ENCODE data around the gene BATF2.
A peak's percentile ranks its signal among the peaks of the same experiment; 100 is the strongest.
"Not testable (repeated sequence)": the region's sequence is repeated elsewhere in the genome, so short reads cannot be mapped to it uniquely, and the experiment has no call there.

The BATF2 gene

GRCh38 chr11:65014726-65015227 lies 18.0 kb upstream of the BATF2 start:
- 46% methylated on average over 17 of the region's 23 CpGs for WGBS (ENCODE audit: insufficient coverage)
- peak; percentile 25 to 82 (median 71) for DNase-seq
- Histone ChIP-seq H3K36me3 (ENCODE audit: control insufficient read depth in 4 of 4, insufficient read depth in 4 of 4, low read length in 3 of 4) (peaks cover 0 to 29% (median 19%) of the 10 kb centered on the region in 4 experiments), H3K9me3 (ENCODE audit: control extremely low read depth in 1 of 5, control insufficient read depth in 4 of 5, insufficient read depth in 2 of 5, low read depth in 1 of 5, low read length in 4 of 5) (no peaks in the 10 kb centered on the region), H3K4me3 (ENCODE audit: control insufficient read depth in 1 of 7, extremely low read depth in 1 of 7, insufficient read depth in 4 of 7, low read depth in 2 of 7, low read length in 6 of 7) (peak overlapping the region; percentile 65 to 82 (median 70)), H3K4me1 (ENCODE audit: control extremely low read depth in 1 of 4, control insufficient read depth in 4 of 4, insufficient read depth in 4 of 4, low read length in 3 of 4) (peaks cover 0 to 27% (median 24%) of the 10 kb centered on the region in 4 experiments), H3K27me3 (replicated peaks in 2 of 5; ENCODE audit: control insufficient read depth in 4 of 5, insufficient read depth in 5 of 5, low read length in 4 of 5) (no peaks in the 10 kb centered on the region), H3K27ac (ENCODE audit: insufficient read depth in 1 of 2, low read depth in 1 of 2, low read length in 2 of 2, poor library complexity in 1 of 2, severe bottlenecking in 2 of 2) (peak overlapping the region; percentile 85 to 90)
- CTCF ChIA-PET: interaction anchor here (0.7 to 3.3 kb wide), 22 partner anchors 11 to 178 kb away, joined by 3 to 41 read pairs (median 4); partner anchors contain the start of genes BATF2, SAC3D1 and SNX15
- POLR2A ChIA-PET: interaction anchor here (0.6 to 1.6 kb wide), 4 partner anchors 10 to 411 kb away, joined by 3 to 5 read pairs (median 4); no protein-coding TSS in a partner anchor

- DNase-seq: peak; percentile 95 to 96 (median 95)
- Histone ChIP-seq H3K27me3 (replicated peaks in 2 of 5; ENCODE audit: control insufficient read depth in 4 of 5, insufficient read depth in 5 of 5, low read length in 4 of 5) (no peaks in the 10 kb centered on the region), H3K9me3 (ENCODE audit: control extremely low read depth in 1 of 5, control insufficient read depth in 4 of 5, insufficient read depth in 2 of 5, low read depth in 1 of 5, low read length in 4 of 5) (no peaks in the 10 kb centered on the region), H3K4me3 (ENCODE audit: control insufficient read depth in 1 of 7, extremely low read depth in 1 of 7, insufficient read depth in 4 of 7, low read depth in 2 of 7, low read length in 6 of 7) (peak within 1 kb of the TSS; percentile 65 to 82 (median 70)), H3K4me1 (ENCODE audit: control extremely low read depth in 1 of 4, control insufficient read depth in 4 of 4, insufficient read depth in 4 of 4, low read length in 3 of 4) (peaks cover 0 to 27% (median 24%) of the 10 kb centered on the region in 4 experiments), H3K27ac (ENCODE audit: insufficient read depth in 1 of 2, low read depth in 1 of 2, low read length in 2 of 2, poor library complexity in 1 of 2, severe bottlenecking in 2 of 2) (peak within 1 kb of the TSS; percentile 90 to 93), H3K36me3 (ENCODE audit: control insufficient read depth in 4 of 4, insufficient read depth in 4 of 4, low read length in 3 of 4) (peaks cover 0 to 25% (median 14%) of the 10 kb centered on the region in 4 experiments)
- 0% methylated on average over 89 of the region's 96 CpGs for WGBS (ENCODE audit: insufficient coverage)
- POLR2A ChIA-PET: interaction anchor here (0.6 to 1.6 kb wide), 5 partner anchors 10 to 412 kb away, joined by 3 to 5 read pairs (median 3); partner anchors contain the start of gene ZNHIT2
- CTCF ChIA-PET: interaction anchor here (0.7 to 3.3 kb wide), 24 partner anchors 12 to 178 kb away, joined by 3 to 41 read pairs (median 4); partner anchors contain the start of genes BATF2, SAC3D1, SNX15 and TM7SF2
Measured at GRCh38 chr11:65013888-65014725, 17.3 kb upstream of the BATF2 start, which contains the start of gene ARL2. TSS of gene ARL2 (plus strand) at chr11:65014160. CDS start at chr11:65014208, 48 bp downstream.

GRCh38 chr11:65013130-65013887 lies 16.5 kb upstream of the BATF2 start:
- Histone ChIP-seq H3K4me1 (ENCODE audit: control extremely low read depth in 1 of 4, control insufficient read depth in 4 of 4, insufficient read depth in 4 of 4, low read length in 3 of 4) (peaks cover 0 to 27% (median 24%) of the 10 kb centered on the region in 4 experiments), H3K4me3 (ENCODE audit: control insufficient read depth in 1 of 7, extremely low read depth in 1 of 7, insufficient read depth in 4 of 7, low read depth in 2 of 7, low read length in 6 of 7) (peak overlapping the region; percentile 65 to 82 (median 70)), H3K27ac (ENCODE audit: insufficient read depth in 1 of 2, low read depth in 1 of 2, low read length in 2 of 2, poor library complexity in 1 of 2, severe bottlenecking in 2 of 2) (peak overlapping the region; percentile 90 to 93), H3K27me3 (replicated peaks in 2 of 5; ENCODE audit: control insufficient read depth in 4 of 5, insufficient read depth in 5 of 5, low read length in 4 of 5) (no peaks in the 10 kb centered on the region), H3K36me3 (ENCODE audit: control insufficient read depth in 4 of 4, insufficient read depth in 4 of 4, low read length in 3 of 4) (peaks cover 0 to 18% (median 8%) of the 10 kb centered on the region in 4 experiments), H3K9me3 (ENCODE audit: control extremely low read depth in 1 of 5, control insufficient read depth in 4 of 5, insufficient read depth in 2 of 5, low read depth in 1 of 5, low read length in 4 of 5) (no peaks in the 10 kb centered on the region)
- CTCF ChIA-PET: interaction anchor here (0.7 to 3.3 kb wide), 19 partner anchors 9 to 173 kb away, joined by 3 to 41 read pairs (median 4); partner anchors contain the start of genes BATF2, FAU, MRPL49 and SAC3D1
- WGBS (ENCODE audit: insufficient coverage): 19% methylated on average over 19 of the region's 22 CpGs
- DNase-seq: peak; percentile 92 to 96 (median 96)
- POLR2A ChIA-PET: interaction anchor here (1.0 to 1.6 kb wide), 2 partner anchors 13 to 104 kb away, joined by 3 to 5 read pairs; partner anchors contain the start of gene ZNHIT2

GRCh38 chr11:65008873-65009272 lies 12.1 kb upstream of the BATF2 start:
- Histone ChIP-seq H3K4me1 (ENCODE audit: control extremely low read depth in 1 of 4, control insufficient read depth in 4 of 4, insufficient read depth in 4 of 4, low read length in 3 of 4) (peaks cover 0 to 10% (median 7%) of the 10 kb centered on the region in 4 experiments), H3K27ac (ENCODE audit: insufficient read depth in 1 of 2, low read depth in 1 of 2, low read length in 2 of 2, poor library complexity in 1 of 2, severe bottlenecking in 2 of 2) (no peak overlapping the region), H3K27me3 (replicated peaks in 2 of 5; ENCODE audit: control insufficient read depth in 4 of 5, insufficient read depth in 5 of 5, low read length in 4 of 5) (no peaks in the 10 kb centered on the region), H3K9me3 (ENCODE audit: control extremely low read depth in 1 of 5, control insufficient read depth in 4 of 5, insufficient read depth in 2 of 5, low read depth in 1 of 5, low read length in 4 of 5) (no peaks in the 10 kb centered on the region), H3K36me3 (ENCODE audit: control insufficient read depth in 4 of 4, insufficient read depth in 4 of 4, low read length in 3 of 4) (no peaks in the 10 kb centered on the region), H3K4me3 (ENCODE audit: control insufficient read depth in 1 of 7, extremely low read depth in 1 of 7, insufficient read depth in 4 of 7, low read depth in 2 of 7, low read length in 6 of 7) (no peak overlapping the region)
- POLR2A ChIA-PET: no interaction called here
- WGBS (ENCODE audit: insufficient coverage): no CpG with 5 or more reads among the region's 2 CpGs
- DNase-seq: no peak
- CTCF ChIA-PET: interaction anchor here (0.6 to 1.5 kb wide), 3 partner anchors 12 to 161 kb away, joined by 3 to 4 read pairs (median 3); partner anchors contain the start of gene BATF2

GRCh38 chr11:65008016-65008415 lies 11.2 kb upstream of the BATF2 start:
- Histone ChIP-seq H3K27me3 (replicated peaks in 2 of 5; ENCODE audit: control insufficient read depth in 4 of 5, insufficient read depth in 5 of 5, low read length in 4 of 5) (no peaks in the 10 kb centered on the region), H3K4me3 (ENCODE audit: control insufficient read depth in 1 of 7, extremely low read depth in 1 of 7, insufficient read depth in 4 of 7, low read depth in 2 of 7, low read length in 6 of 7) (no peak overlapping the region), H3K4me1 (ENCODE audit: control extremely low read depth in 1 of 4, control insufficient read depth in 4 of 4, insufficient read depth in 4 of 4, low read length in 3 of 4) (peaks cover 0 to 4% (median 3%) of the 10 kb centered on the region in 4 experiments), H3K9me3 (ENCODE audit: control extremely low read depth in 1 of 5, control insufficient read depth in 4 of 5, insufficient read depth in 2 of 5, low read depth in 1 of 5, low read length in 4 of 5) (no peaks in the 10 kb centered on the region), H3K36me3 (ENCODE audit: control insufficient read depth in 4 of 4, insufficient read depth in 4 of 4, low read length in 3 of 4) (no peaks in the 10 kb centered on the region), H3K27ac (ENCODE audit: insufficient read depth in 1 of 2, low read depth in 1 of 2, low read length in 2 of 2, poor library complexity in 1 of 2, severe bottlenecking in 2 of 2) (no peak overlapping the region)
- POLR2A ChIA-PET: no interaction called here
- WGBS (ENCODE audit: insufficient coverage): 100% methylated on average over 4 of the region's 7 CpGs
- CTCF ChIA-PET: interaction anchor here (0.8 to 1.4 kb wide), 4 partner anchors 9 to 75 kb away, joined by 3 to 4 read pairs (median 3); partner anchors contain the start of gene BATF2
- no peak for DNase-seq

- ChIA-PET POLR2A (interaction anchor here (0.9 to 1.1 kb wide), 2 partner anchors 10 to 51 kb away, joined by 3 to 5 read pairs; partner anchors contain the start of gene ARL2), CTCF (interaction anchor here (2.9 kb wide), 1 partner anchor 8 kb away, joined by 14 read pairs; the partner anchor contains the start of gene BATF2)
- H3K36me3 ChIP-seq (ENCODE audit: control insufficient read depth in 4 of 4, insufficient read depth in 4 of 4, low read length in 3 of 4); H3K4me3 ChIP-seq (ENCODE audit: control insufficient read depth in 1 of 7, extremely low read depth in 1 of 7, insufficient read depth in 4 of 7, low read depth in 2 of 7, low read length in 6 of 7); H3K27ac ChIP-seq (ENCODE audit: insufficient read depth in 1 of 2, low read depth in 1 of 2, low read length in 2 of 2, poor library complexity in 1 of 2, severe bottlenecking in 2 of 2); H3K4me1 ChIP-seq (ENCODE audit: control extremely low read depth in 1 of 4, control insufficient read depth in 4 of 4, insufficient read depth in 4 of 4, low read length in 3 of 4); DNase-seq; H3K27me3 ChIP-seq (replicated peaks in 2 of 5; ENCODE audit: control insufficient read depth in 4 of 5, insufficient read depth in 5 of 5, low read length in 4 of 5); H3K9me3 ChIP-seq (ENCODE audit: control extremely low read depth in 1 of 5, control insufficient read depth in 4 of 5, insufficient read depth in 2 of 5, low read depth in 1 of 5, low read length in 4 of 5): not testable (repeated sequence)
- WGBS (ENCODE audit: insufficient coverage): no CpG with 5 or more reads among the region's 3 CpGs
Measured at GRCh38 chr11:65003968-65004367, 7.2 kb upstream of the BATF2 start.
